NCI-H2196 treated with DMSO at 0.1 percent for 48 hours (cell line): ENCODE results near the gene PDC.
"Not testable (repeated sequence)": the region's sequence is repeated elsewhere in the genome, so short reads cannot be mapped to it uniquely, and the experiment has no call there.

ENCODE experiments used
- DNase-seq: peaks from one replicate; lab custom pipeline; 2025; ENCODE audit not compliant: unreplicated experiment; lab: John Stamatoyannopoulos, UW

Gene PDC

GRCh38 chr1:186465946-186466345, 5.0 kb upstream of the PDC start:
- no peak for DNase-seq

- not testable (repeated sequence) for DNase-seq
Observed at GRCh38 chr1:186465491-186465890, 4.6 kb upstream of the PDC start.

GRCh38 chr1:186463926-186464325, 3.0 kb upstream of the PDC start:
- DNase-seq = no peak

GRCh38 chr1:186463511-186463910, 2.6 kb upstream of the PDC start:
- DNase-seq = no peak

- not testable (repeated sequence) for DNase-seq
Observed at GRCh38 chr1:186459161-186459560, 1.8 kb downstream of the PDC start.

- DNase-seq = no peak
Observed at GRCh38 chr1:186456729-186457255, 4.1 kb downstream of the PDC start.

- no peak for DNase-seq
Observed at GRCh38 chr1:186454981-186455380, 5.9 kb downstream of the PDC start.

GRCh38 chr1:186446152-186446551, 14.8 kb downstream of the PDC start:
- DNase-seq = no peak

- no peak for DNase-seq
Observed at GRCh38 chr1:186443638-186444037, 17.3 kb downstream of the PDC start.

- DNase-seq = no peak
Observed at GRCh38 chr1:186442651-186443375, 18.1 kb downstream of the PDC start.

GRCh38 chr1:186440584-186440983, 20.3 kb downstream of the PDC start:
- no peak for DNase-seq

GRCh38 chr1:186438567-186438966, 22.3 kb downstream of the PDC start:
- no peak for DNase-seq

GRCh38 chr1:186435336-186435735, 25.6 kb downstream of the PDC start:
- DNase-seq = no peak

- DNase-seq = no peak
Observed at GRCh38 chr1:186429017-186429416, 31.9 kb downstream of the PDC start.

- no peak for DNase-seq
Observed at GRCh38 chr1:186426118-186426517, 34.8 kb downstream of the PDC start.

- no peak for DNase-seq
Observed at GRCh38 chr1:186424539-186424938, 36.4 kb downstream of the PDC start.

GRCh38 chr1:186421446-186421845, 39.5 kb downstream of the PDC start:
- no peak for DNase-seq

- DNase-seq = no peak
Observed at GRCh38 chr1:186420923-186421322, 40.0 kb downstream of the PDC start.

GRCh38 chr1:186420311-186420710, 40.6 kb downstream of the PDC start:
- DNase-seq = no peak

GRCh38 chr1:186418503-186418902, 42.4 kb downstream of the PDC start:
- no peak for DNase-seq

GRCh38 chr1:186413319-186413718, 47.6 kb downstream of the PDC start:
- DNase-seq = no peak

- DNase-seq = no peak
Observed at GRCh38 chr1:186409091-186409490, 51.8 kb downstream of the PDC start.

GRCh38 chr1:186404454-186405051, 56.4 kb downstream of the PDC start:
- DNase-seq = peak; percentile 5
